ENCODE results near the gene RNASEL.

Gene RNASEL, protein sequence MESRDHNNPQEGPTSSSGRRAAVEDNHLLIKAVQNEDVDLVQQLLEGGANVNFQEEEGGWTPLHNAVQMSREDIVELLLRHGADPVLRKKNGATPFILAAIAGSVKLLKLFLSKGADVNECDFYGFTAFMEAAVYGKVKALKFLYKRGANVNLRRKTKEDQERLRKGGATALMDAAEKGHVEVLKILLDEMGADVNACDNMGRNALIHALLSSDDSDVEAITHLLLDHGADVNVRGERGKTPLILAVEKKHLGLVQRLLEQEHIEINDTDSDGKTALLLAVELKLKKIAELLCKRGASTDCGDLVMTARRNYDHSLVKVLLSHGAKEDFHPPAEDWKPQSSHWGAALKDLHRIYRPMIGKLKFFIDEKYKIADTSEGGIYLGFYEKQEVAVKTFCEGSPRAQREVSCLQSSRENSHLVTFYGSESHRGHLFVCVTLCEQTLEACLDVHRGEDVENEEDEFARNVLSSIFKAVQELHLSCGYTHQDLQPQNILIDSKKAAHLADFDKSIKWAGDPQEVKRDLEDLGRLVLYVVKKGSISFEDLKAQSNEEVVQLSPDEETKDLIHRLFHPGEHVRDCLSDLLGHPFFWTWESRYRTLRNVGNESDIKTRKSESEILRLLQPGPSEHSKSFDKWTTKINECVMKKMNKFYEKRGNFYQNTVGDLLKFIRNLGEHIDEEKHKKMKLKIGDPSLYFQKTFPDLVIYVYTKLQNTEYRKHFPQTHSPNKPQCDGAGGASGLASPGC

DNA sequence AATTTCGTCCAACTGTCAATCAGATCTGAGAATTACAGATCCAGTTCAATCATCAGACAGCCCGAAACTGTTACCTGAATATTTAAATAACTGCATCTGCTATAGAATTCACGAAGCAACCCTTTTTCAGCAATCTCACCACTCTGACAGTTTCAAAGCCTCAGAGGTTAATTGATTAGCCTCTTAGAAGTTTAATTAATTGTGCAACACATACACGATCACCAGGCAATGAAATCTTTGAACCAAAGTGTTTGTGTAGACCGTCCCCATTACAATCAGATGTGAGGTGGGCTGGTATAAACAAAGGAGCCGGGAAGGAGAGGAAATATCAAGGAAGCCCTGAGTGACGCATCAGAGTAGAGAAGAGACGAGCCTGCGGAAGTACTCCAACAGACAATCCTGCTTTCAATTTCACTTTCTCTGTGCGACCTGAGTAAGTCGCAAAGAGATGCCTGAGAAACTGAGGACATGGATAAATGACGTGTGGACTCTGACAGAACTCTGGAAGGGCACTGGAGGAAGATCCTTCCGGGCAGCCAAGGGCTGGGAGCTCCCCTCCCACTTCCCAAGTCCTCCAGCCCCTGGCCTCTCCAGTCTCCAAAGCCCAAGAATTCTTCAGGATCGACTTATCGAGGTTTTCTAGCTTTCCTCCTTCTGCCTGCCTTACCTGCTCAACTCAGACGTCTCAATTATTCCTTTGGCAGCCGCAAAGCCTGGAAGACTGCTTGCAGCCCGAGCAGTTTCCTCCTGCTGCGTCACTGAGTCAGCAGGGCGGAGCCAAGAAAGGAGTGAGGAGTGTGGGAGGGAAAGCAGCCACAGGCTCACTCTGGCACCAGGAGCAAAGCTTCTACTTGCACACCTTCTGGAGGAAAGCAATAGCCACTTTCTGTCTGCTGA is at the start of gene RNASEL:
TSS of gene RNASEL (minus strand) at position 757 of the 897 bp plus-strand sequence. CDS start 2,450 bp downstream, outside the sequence.
- TF ChIP-seq POLR2A (IDR thresholded peaks at IDR 0.05; ENCODE audit: low read length) (peak; percentile 75), GATA1 (IDR thresholded peaks at IDR 0.05; ENCODE audit: low read depth, low read length) (no peak)
- peak; percentile 71 to 81 for DNase-seq

DNA sequence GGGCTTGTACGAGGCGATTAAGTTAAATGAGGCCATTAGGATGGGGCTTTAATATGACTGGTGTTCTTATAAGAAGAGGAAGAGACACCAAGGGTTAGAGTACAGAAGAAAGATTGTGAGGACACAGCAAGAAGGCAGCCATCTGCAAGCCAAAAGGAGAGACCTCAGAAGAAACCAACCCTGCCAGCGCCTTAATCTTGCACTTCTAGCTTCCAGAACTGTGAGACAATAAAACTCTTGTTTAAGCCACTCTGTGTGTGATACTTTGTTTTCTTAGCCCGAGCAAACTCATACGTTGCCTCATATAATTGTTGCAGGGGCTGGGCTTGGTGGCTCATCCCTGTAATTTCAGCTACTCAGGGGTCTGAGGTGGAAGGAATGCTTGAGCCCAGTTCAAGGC is 48.7 kb upstream of the RNASEL start:
- no peak for DNase-seq
- TF ChIP-seq POLR2A (IDR thresholded peaks at IDR 0.05; ENCODE audit: low read length) = no peak
- TF ChIP-seq GATA1 (IDR thresholded peaks at IDR 0.05; ENCODE audit: low read depth, low read length) = no peak

DNA sequence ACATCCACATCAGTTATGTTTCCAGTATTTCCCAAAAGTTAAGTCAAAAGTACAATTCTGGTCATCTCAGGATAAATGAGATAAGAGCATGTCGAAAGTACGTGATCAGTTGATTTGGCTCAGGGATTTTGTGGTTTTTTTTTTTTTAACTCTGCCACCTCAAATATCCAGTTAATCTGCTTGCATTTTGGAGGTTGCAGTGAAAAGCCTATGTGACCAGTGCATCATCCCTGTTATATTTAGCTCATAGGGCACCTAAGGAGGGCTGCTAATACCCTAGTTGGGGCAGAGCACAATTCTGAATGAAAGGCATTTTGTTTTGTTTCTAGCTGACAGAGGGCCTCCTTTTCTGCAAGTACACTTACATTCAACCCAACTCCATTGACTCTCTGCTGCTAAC is 46.8 kb upstream of the RNASEL start:
- DNase-seq = no peak
- TF ChIP-seq POLR2A (IDR thresholded peaks at IDR 0.05; ENCODE audit: low read length) (no peak), GATA1 (IDR thresholded peaks at IDR 0.05; ENCODE audit: low read depth, low read length) (no peak)

DNA sequence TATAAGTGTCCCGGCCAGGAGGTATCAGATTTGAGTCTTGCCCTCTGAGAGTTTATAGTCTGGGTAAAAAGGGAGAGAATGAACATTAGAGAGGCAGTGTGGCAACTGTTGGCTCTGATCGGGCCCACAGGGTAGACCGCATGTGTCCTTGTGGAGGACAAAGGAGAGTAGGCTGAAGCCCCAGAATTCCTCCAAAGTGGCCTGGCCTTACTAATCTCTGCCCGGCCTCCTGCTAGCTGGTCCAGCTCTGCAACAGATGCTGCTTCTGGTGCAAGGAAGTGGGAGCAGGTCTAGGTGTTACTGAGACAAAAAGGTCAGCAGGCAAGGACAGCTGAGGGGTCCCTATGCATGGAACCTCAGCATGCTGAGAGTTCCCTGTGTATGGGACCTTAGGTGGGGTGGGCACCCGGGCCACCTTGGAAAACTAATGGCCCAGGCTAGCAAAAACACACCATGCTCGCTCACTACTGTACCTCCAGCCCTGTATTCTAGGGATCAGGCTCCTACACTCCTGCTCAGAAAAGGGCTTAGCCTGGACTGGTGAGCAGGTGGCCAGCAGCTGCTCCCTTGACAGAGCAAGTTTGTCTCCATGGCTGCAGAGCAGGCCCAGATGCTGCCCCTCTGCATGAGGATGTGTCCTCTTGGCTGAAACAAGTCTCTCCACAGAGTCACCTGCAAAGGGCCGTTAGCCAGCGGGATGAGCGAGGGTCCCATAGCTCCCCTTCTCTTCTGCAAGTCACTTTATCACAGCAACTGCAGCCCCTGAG is 45.4 kb upstream of the RNASEL start:
- no peak for DNase-seq
- TF ChIP-seq GATA1 (IDR thresholded peaks at IDR 0.05; ENCODE audit: low read depth, low read length) (no peak), POLR2A (IDR thresholded peaks at IDR 0.05; ENCODE audit: low read length) (no peak)

DNA sequence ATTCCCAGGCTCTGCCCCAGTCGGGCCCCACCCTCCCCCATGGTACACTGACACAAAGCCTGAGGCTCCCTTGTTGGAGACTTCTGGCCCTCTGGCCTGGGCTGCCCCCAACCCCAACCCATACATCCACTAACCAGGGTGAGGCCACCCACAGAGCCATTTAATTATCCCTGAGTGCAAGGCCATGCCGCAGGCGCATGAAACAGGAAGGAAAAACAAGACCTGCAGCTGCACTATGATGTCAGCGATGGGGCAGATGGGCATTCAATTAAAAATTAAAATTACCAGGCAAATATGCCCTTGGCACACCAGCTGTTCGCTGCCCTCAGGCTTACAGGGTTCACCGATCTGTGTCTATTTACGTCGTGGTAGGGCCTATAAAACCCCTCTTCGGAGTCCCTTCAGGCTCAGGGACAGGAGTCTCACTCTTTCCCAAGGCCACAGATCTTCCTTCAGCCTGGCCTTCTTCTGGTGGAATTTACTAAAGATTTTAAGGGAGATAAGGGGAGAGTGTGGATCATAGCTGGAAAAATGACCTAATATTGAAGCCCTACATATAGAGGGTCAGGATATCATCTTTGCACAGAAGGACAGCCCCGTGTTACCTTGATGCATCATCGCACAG is 44.7 kb upstream of the RNASEL start:
- no peak for DNase-seq
- TF ChIP-seq GATA1 (IDR thresholded peaks at IDR 0.05; ENCODE audit: low read depth, low read length) (no peak), POLR2A (IDR thresholded peaks at IDR 0.05; ENCODE audit: low read length) (no peak)

DNA sequence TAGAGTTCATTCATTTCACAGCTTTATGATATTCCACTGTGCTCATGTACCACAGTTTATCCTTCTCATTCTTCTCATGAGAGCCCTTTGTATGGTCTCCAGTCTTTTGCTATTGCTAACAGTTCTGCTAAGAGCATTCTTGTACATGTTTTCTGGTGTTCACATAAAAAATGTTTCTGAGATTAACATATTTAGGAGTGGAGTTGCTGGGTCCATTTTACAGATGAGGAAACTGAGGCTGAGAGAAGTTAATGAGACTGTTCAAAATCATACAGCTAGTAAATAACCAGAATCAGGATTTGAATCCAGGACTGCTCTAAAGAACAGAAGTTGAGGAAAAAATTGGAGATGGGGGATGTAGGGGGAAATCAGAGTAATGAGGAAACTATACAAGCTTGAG is 44.0 kb upstream of the RNASEL start:
- no peak for DNase-seq
- no peak for TF ChIP-seq GATA1 (IDR thresholded peaks at IDR 0.05; ENCODE audit: low read depth, low read length)

DNA sequence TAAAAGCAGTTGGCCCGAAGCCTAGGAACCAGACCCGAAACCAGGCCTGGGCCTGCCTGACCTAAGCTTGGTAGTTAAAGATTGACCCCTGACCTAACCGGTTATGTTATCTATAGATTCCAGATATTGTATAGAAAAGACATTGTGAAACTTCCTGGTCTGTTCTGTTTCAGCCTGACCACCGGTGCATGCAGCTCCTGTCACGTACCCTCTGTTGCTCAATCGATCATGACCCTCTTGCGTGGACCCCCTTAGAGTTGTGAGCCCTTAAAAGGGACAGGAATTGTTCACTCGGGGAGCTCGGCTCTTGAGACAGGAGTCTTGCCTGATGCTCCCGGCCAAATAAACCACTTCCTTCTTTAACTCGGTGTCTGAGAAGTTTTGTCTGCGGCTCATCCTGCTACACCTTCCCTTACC is 43.4 kb upstream of the RNASEL start:
- peak; percentile 20 to 50 for DNase-seq

DNA sequence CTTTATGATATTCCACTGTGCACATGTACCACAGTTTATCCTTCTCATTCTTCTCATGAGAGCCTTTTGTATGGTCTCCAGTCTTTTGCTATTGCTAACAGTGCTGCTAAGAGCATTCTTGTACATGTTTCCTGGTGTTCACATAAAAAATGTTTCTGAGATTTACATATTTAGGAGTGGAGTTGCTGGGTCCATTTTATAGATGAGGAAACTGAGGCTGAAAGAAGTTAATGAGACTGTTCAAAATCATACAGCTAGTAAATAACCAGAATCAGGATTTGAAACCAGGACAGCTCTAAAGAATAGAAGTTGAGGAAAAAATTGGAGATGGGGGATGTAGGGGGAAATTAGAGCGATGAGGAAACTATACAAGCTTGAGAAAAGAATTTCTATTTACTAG is 42.9 kb upstream of the RNASEL start:
- TF ChIP-seq GATA1 (IDR thresholded peaks at IDR 0.05; ENCODE audit: low read depth, low read length) (no peak), POLR2A (IDR thresholded peaks at IDR 0.05; ENCODE audit: low read length) (no peak)
- no peak for DNase-seq

DNA sequence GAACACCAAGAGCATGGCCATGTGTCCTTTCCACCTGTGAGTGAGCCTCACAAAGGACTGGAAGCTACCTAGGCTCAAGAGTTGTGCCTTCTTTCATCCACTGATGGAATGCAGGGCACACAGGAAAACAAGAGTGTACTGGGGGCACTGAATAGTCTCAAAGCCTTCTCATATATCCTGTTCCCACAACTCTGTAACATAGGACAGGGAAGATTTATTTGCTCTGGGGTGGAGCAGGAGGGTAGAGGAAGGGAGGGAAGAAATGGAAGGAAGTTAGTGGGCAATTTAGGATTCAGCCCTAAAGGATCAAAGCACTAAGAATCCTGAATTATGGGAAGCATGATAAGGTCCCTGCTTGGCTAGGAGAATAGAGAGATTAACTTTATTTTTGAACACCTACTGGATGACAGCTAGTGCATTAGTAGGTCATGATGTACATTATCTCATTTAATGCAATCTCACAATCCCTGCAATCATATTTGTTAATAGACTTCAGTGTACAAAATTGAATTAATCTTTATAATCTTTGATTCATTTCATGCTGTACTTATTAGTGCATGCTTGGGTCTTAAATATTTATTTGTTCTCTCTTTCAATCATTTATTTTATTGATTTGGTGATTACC is 42.1 kb upstream of the RNASEL start:
- TF ChIP-seq POLR2A (IDR thresholded peaks at IDR 0.05; ENCODE audit: low read length) (no peak), GATA1 (IDR thresholded peaks at IDR 0.05; ENCODE audit: low read depth, low read length) (no peak)
- no peak for DNase-seq

DNA sequence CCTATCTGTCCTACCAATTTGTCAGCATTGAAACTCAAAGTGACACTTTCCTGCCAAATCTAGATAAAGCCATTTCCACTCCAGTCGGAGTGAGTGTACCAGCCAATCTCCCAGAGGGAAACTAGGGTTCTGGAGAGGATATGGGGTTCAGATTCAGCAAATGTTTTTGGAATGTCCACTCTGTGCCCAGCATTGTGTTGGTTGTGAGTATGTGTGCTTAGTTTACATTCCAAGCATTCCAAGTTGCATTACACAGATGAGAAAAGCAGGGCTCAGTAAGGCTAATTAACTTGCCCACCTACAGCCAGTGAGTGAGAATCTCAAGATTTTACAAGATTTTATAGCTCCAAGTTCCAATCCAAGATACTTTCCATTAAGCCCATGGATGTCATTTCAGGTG is 41.5 kb upstream of the RNASEL start:
- peak in 1 of 2 experiments; percentile 7 for DNase-seq
- no peak for TF ChIP-seq GATA1 (IDR thresholded peaks at IDR 0.05; ENCODE audit: low read depth, low read length)
- TF ChIP-seq POLR2A (IDR thresholded peaks at IDR 0.05; ENCODE audit: low read length) = no peak

DNA sequence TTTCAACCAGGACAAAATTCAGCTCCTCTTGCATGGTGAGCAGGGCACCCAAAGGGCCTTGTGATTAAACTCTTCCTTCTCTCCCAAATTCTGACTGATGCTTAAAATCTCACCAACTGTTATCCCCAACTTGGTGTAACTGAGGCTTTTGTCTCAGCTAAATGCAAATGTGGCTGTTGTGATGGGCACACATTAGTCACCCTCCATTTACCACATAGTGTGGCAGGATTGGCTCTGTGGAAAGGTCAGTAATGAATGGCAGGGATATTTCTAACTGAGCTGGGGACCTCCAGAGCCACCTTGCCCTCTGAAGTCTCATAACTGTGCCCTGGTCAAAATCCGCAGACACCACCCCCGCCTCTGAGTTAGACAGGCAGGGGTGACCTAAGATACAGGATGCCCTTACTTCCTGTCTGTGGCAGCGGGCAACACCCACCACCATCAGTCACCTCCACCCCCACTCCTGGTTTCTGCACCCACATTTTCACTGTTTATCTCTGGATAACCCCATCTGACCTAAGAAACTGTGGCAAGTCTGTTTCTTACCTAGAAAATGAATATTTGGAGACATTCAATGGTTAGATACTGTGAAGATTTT is 40.5 kb upstream of the RNASEL start:
- no peak for DNase-seq
- TF ChIP-seq POLR2A (IDR thresholded peaks at IDR 0.05; ENCODE audit: low read length) (no peak), GATA1 (IDR thresholded peaks at IDR 0.05; ENCODE audit: low read depth, low read length) (no peak)

DNA sequence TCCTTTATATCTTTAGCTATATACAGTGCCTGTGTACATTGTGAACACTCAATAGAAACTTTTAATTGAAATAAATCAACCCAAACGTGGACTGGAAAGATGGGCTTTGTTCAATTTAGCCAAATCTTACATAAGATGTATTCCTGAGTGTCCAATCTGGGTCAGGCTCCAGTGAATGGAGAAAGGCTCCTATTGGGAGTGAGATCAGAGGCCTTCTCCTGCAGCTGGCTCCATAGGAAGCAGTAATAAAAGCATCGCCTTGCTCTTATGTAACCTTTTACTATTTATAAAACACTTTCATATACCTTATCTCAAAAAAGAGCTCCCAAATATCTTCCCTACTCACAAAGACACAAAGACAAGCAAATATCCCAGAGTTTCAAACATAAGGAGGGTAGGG is 40.0 kb upstream of the RNASEL start:
- DNase-seq = no peak
- TF ChIP-seq GATA1 (IDR thresholded peaks at IDR 0.05; ENCODE audit: low read depth, low read length) (no peak), POLR2A (IDR thresholded peaks at IDR 0.05; ENCODE audit: low read length) (no peak)

Measured in erythroblast (primary cell).